Hematopoietic multipotent progenitor cell treated with erythropoietin and hydrocortisone succinate and interleukin-3 and kit ligand, for 17 days (in vitro differentiated cells): ENCODE measurements around the gene ZNF81.
"Not testable (repeated sequence)": the region's sequence is repeated elsewhere in the genome, so short reads cannot be mapped to it uniquely, and the experiment has no call there.

ENCODE experiments used
- DNase-seq: peaks from one replicate; pipeline ENCODE4 v3.0.0-alpha.2; 2015; ENCODE audit warnings: low spot score

ZNF81 gene

GRCh38 chrX:47936224-47936939 is 99.7 kb downstream of the ZNF81 start:
- no peak for DNase-seq

- DNase-seq = no peak
Observed at GRCh38 chrX:47936940-47937317, 100.2 kb downstream of the ZNF81 start.

GRCh38 chrX:47940448-47940847 is 103.7 kb downstream of the ZNF81 start:
- DNase-seq = no peak

- DNase-seq = no peak
Observed at GRCh38 chrX:47941423-47941822, 104.7 kb downstream of the ZNF81 start.

- DNase-seq = not testable (repeated sequence)
Observed at GRCh38 chrX:47955295-47955694, 118.6 kb downstream of the ZNF81 start.

GRCh38 chrX:47956016-47956415 is 119.3 kb downstream of the ZNF81 start:
- no peak for DNase-seq

- DNase-seq = not testable (repeated sequence)
Observed at GRCh38 chrX:47958206-47958605, 121.5 kb downstream of the ZNF81 start.

GRCh38 chrX:47958761-47959342 is 122.2 kb downstream of the ZNF81 start:
- DNase-seq = no peak

- DNase-seq = no peak
Observed at GRCh38 chrX:47960406-47960805, 123.7 kb downstream of the ZNF81 start.

GRCh38 chrX:47961830-47962229 is 125.1 kb downstream of the ZNF81 start:
- DNase-seq = not testable (repeated sequence)

- not testable (repeated sequence) for DNase-seq
Observed at GRCh38 chrX:47965526-47965925, 128.8 kb downstream of the ZNF81 start.
